ENCODE measurements around the gene UBAC2. TPM values are rescaled to one million over a fixed set of nuclear protein-coding genes. Genes with fewer than 3 reads are reported as not detected.

The UBAC2 gene
- total and polyA plus RNA-seq, 10 donors: 49.3 to 82.1 (median 66.2) TPM

DNA sequence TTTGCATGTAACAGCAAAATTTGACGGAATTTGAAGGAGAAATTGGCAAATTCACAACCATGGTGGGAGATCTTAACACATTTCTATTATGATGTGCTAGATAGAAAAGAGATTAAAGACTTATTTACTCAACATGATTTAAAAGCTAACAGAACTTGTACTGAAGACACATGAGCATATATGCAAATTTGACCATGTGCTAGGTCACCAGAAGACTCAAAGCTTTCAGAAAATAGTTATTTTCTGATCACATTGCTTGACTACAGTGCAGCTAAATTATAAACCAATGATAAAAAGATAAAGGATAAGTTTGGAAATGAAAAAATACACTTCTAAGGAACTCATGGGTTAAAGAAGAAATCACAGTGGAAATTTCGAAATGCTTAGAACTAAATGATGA is 97.4 kb downstream of the UBAC2 start:
- no peak for DNase-seq
- intact Hi-C loops (cut with DNase I; ENCODE audit: low total_unique reads): no loop called here
- H3K9me3 ChIP-seq: no peaks in the 10 kb centered on the region
- H3K27ac ChIP-seq: peak overlapping the region; percentile 37 to 90 (median 70)
- 74 to 92% (median 80%) methylated on average over 2 of the region's 2 CpGs for WGBS, 5 donors
- H3K27me3 ChIP-seq (replicated peaks in 1 of 7): no peaks in the 10 kb centered on the region
- TF ChIP-seq POLR2AphosphoS5 (IDR thresholded peaks at IDR 0.05) (no peak), POLR2A (IDR thresholded peaks at IDR 0.05) (no peak)
- TF ChIP-seq, protein P1, sequence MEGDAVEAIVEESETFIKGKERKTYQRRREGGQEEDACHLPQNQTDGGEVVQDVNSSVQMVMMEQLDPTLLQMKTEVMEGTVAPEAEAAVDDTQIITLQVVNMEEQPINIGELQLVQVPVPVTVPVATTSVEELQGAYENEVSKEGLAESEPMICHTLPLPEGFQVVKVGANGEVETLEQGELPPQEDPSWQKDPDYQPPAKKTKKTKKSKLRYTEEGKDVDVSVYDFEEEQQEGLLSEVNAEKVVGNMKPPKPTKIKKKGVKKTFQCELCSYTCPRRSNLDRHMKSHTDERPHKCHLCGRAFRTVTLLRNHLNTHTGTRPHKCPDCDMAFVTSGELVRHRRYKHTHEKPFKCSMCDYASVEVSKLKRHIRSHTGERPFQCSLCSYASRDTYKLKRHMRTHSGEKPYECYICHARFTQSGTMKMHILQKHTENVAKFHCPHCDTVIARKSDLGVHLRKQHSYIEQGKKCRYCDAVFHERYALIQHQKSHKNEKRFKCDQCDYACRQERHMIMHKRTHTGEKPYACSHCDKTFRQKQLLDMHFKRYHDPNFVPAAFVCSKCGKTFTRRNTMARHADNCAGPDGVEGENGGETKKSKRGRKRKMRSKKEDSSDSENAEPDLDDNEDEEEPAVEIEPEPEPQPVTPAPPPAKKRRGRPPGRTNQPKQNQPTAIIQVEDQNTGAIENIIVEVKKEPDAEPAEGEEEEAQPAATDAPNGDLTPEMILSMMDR (IDR thresholded peaks at IDR 0.05 in 8 of 11, conservative IDR thresholded peaks at IDR 0.05 in 3 of 11): no peak
- H3K4me3 ChIP-seq: peak overlapping the region in 1 of 8 donors; percentile 17
- H3K4me1 ChIP-seq: peaks cover 41 to 100% (median 100%) of the 10 kb centered on the region in 6 donors
- H3K36me3 ChIP-seq: peaks cover 0 to 43% (median 11%) of the 10 kb centered on the region in 6 donors

DNA sequence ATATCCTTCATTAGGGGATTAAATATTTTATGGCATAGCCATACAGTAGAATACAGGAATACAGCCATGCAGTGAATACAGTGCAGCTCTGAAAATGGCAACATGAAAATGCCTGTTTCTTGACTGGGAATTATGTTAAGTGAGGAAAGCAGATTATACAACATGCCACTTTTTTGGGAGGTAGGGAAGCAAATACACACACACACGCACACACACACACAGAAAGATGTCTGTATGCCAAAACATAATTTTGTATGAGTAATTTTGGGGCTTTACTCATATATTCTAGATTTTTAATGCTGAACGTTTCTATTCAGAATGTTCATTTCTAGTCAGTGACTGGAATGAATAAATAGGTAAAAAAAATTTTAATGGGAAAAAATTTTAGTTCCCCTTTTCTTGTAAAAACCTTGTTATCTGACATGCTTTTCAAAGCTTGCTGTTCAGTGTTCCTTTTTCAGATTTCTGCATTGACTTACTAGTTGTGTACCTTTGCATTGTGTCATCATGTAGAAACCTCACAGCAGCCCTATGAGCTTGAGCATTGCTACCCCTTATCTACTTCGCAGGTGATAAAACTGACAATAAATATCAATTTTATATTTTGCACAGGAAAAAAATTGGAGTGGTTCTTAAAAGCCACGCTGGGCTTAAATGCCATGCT is 98.7 kb downstream of the UBAC2 start:
- H3K9me3 ChIP-seq: no peaks in the 10 kb centered on the region
- DNase-seq: no peak
- no peaks in the 10 kb centered on the region for H3K27me3 ChIP-seq (replicated peaks in 1 of 7)
- intact Hi-C loops (cut with DNase I; ENCODE audit: low total_unique reads): no loop called here
- H3K4me1 ChIP-seq: peaks cover 35 to 100% (median 99%) of the 10 kb centered on the region in 6 donors
- 64 to 81% (median 73%) methylated on average over 4 of the region's 4 CpGs for whole genome bisulfite sequencing, 5 donors
- peak overlapping the region; percentile 10 to 90 (median 78) for H3K27ac ChIP-seq
- H3K4me3 ChIP-seq: peak overlapping the region in 1 of 8 donors; percentile 35
- H3K36me3 ChIP-seq: peaks cover 0 to 43% (median 11%) of the 10 kb centered on the region in 6 donors
- TF ChIP-seq, protein P1 (IDR thresholded peaks at IDR 0.05 in 8 of 11, conservative IDR thresholded peaks at IDR 0.05 in 3 of 11): no peak
- TF ChIP-seq POLR2A (IDR thresholded peaks at IDR 0.05) (no peak), POLR2AphosphoS5 (IDR thresholded peaks at IDR 0.05) (no peak)

DNA sequence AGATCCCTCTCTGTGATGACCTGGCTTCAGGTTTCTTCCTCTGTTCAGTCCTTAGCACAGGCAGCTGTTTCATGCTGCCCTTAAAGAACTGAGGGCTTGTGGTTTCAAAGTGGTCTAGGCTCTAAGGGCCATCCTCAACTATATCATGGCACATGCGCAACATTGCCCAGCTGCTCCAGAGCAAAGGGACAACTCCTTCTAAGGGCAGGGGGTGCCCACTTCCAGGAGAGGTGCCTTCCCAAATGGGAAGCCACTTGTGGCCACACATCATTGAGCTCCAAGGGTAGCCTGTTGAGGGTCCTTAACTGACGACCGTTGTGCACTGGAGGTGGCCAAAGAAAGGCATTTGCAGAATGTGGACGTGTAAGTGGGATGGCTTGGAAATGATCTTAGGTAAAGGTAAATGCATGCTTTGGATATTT is 99.3 kb downstream of the UBAC2 start:
- Histone ChIP-seq H3K9me3 (no peaks in the 10 kb centered on the region), H3K4me3 (peak overlapping the region in 1 of 8 donors; percentile 35), H3K4me1 (peaks cover 35 to 100% (median 95%) of the 10 kb centered on the region in 6 donors), H3K27me3 (replicated peaks in 1 of 7) (no peaks in the 10 kb centered on the region), H3K27ac (peak overlapping the region; percentile 10 to 90 (median 78)), H3K36me3 (peaks cover 0 to 40% (median 8%) of the 10 kb centered on the region in 6 donors)
- 84 to 90% (median 89%) methylated on average over 4 of the region's 4 CpGs for WGBS, 5 donors
- no peak for DNase-seq
- TF ChIP-seq, protein P1 (IDR thresholded peaks at IDR 0.05 in 8 of 11, conservative IDR thresholded peaks at IDR 0.05 in 3 of 11): no peak
- peak in 1 of 3 donors; percentile 48 for TF ChIP-seq POLR2AphosphoS5 (IDR thresholded peaks at IDR 0.05)
- intact Hi-C loops (cut with DNase I; ENCODE audit: low total_unique reads): no loop called here

- Histone ChIP-seq H3K27ac (peak overlapping the region; percentile 51 to 90 (median 81)), H3K36me3 (peaks cover 0 to 29% (median 0%) of the 10 kb centered on the region in 6 donors), H3K4me3 (peak overlapping the region in 2 of 8 donors; percentile 12 to 70), H3K4me1 (peaks cover 30 to 100% (median 82%) of the 10 kb centered on the region in 6 donors), H3K27me3 (replicated peaks in 1 of 7) (no peaks in the 10 kb centered on the region), H3K9me3 (no peaks in the 10 kb centered on the region)
- peak in 1 of 3 donors; percentile 24 for TF ChIP-seq POLR2AphosphoS5 (IDR thresholded peaks at IDR 0.05)
- no peak for TF ChIP-seq POLR2A (IDR thresholded peaks at IDR 0.05)
- WGBS, 5 donors: 71 to 79% (median 77%) methylated on average over 7 of the region's 7 CpGs
- no peak for DNase-seq
- intact Hi-C loops (cut with DNase I; ENCODE audit: low total_unique reads): no loop called here
These were observed 100.6 kb downstream of the UBAC2 start for GRCh38 chr13:99301056-99301838.

All from spleen (tissue), 11 donors.